HG03175 (cell line): ENCODE results near the gene POFUT1.
"Not testable (repeated sequence)": the region's sequence is repeated elsewhere in the genome, so short reads cannot be mapped to it uniquely, and the experiment has no call there.

Experiments
- ATAC-seq: cut with Tn5 transposase; IDR thresholded peaks from one replicate; pipeline ENCODE4 v1.9.1; 2021; ENCODE audit warnings: mild to moderate bottlenecking, moderate library complexity; ENCODE audit not compliant: unreplicated experiment

Gene POFUT1

DNA sequence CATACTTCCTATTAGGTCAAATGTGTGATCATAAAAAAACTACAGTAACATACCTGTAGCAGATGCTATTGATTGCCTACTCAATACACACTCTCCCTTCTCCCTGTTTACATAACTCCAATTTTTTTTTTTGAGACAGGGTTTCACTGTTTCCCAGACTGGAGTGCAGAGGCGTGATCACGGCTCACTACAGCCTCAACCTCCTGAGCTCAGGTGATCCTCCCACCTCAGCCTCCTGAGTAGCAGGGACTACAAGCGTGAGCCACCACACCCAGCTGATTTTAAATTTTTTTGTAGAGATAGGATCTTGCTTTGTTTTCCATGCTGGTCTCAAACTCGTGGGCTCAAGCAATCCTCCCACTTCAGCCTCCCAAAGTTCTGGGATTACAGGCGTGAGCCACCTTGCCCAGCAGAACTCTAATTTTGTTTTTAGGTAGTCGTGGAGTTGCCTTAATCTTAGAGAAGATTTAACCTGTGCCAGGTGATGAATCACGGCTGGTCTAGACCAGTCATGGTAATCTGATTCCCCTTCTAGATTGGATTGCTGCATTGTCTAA lies 55.8 kb downstream of the POFUT1 start:
- no peak for ATAC-seq

DNA sequence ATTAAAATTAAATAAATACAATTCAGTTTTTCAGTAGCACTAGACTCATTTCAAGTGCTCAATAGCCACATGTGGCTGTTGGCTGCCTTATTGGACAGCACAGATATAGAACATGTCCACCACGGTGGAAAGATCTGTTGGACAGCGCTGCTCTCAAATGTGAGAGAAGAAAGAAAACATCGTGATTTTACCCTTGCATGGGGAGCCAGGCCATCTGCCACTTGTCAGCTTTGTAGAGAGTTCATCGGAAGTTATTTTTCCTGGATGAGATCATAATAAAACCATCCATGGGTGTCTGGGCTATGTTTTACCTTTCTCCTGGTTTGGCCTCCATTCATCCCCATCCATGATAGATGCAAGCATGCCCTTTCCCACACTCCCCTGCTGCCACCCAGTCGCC lies 63.9 kb downstream of the POFUT1 start:
- no peak for ATAC-seq

DNA sequence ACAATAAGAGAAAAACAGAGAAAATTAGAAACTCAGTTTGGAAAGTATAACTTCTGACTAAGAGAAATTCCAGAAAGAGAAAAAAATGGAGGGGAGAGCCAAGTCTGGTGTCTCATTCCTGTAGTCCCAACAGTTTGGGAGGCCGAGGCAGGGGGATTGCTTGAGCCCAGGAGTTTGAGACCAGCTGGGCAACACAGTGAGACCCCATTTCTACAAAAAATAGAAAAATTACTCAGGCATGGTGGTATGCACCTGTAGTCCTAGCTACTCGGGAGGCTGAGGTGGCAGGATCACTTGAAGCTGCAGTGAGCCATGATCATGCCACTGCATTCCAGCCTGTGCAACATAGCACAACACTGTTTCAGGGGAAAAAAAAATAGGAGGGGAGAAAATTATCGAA lies 66.7 kb downstream of the POFUT1 start:
- no peak for ATAC-seq

DNA sequence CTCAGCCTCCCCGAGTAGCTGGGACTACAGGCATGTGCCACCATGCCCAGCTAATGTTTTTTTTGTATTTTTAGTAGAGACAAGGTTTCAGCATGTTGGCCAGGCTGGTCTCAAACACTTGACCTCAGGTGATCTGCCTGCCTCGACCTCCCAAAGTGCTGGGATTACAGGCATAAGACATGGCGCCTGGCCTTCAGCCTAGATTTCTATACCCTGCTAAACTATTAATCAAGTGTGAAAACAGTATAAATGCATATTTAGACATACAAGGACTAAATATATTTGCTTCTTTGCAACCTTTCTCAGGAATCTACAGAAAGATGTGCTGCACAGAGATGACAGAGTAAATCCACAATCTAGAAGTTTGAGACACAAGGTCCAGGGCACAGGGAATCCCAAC lies 67.5 kb downstream of the POFUT1 start:
- not testable (repeated sequence) for ATAC-seq

DNA sequence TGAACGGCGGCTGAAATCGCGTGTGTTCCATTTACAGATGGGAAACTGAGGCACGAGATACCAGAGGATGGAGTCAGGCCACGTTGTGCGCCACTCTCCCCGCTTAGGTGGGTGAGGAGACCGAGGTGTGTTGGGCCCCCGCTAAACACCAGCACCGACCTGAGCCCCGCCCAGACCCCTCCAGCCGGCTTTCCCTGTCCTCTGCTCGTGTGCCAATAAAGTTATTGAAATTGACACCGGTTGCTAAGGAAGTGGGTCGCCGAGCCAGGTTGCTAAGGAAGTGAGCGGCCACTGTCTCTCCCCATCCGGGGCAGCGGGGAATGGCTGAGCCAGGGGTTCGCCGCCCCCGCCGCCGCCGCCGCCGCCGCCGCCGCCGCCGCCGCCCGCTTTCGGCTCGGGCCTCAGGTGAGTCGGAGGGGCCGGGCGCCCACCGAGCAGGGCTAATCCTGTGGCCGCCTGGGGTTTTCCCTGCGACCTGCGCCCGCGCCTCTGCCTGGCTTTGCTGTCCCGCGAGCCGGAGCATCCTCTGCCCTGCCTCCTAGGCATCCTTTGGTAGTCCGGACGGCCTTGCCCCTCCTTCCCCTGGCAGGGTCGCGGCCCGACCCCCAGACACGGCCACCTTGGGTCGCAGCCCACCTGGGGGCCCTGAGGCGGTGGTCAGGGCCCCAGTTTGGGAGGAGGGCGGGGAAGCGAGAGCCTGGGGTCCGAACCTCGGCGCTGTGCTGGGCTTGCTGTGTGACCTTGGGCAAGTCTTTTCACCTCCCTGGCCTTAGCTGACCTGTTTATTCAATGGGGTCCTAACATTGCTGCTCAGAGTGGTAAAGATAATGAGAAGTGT lies 69.9 kb downstream of the POFUT1 start, which contains the start of gene KIF3B:
Gene KIF3B (plus strand): TSS at position 291 of the 838 bp plus-strand sequence. CDS start 32,127 bp downstream, outside the sequence.
- ATAC-seq: peak; percentile 67

DNA sequence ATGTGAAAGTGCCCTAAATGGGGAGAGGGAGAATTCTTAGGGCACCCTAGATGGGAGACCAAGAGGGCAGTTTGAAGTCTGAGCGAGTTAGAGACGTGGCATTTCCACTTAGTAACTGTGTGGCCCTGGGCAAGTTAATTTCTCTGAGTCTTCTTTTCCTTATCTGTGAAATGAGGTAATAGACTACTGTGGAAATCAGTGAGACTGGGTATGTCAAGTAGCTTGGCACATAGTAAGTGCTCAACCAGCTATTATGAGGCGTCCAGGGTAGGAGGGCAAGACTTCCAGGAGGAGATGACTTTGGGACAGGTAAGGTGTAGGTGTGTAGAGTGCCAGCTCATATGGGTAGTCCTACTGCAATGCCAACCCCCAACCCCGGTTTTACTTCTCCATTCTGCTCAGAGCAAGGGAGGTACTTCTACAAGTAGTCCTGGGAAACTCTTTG lies 70.5 kb downstream of the POFUT1 start:
- ATAC-seq: peak; percentile 79

DNA sequence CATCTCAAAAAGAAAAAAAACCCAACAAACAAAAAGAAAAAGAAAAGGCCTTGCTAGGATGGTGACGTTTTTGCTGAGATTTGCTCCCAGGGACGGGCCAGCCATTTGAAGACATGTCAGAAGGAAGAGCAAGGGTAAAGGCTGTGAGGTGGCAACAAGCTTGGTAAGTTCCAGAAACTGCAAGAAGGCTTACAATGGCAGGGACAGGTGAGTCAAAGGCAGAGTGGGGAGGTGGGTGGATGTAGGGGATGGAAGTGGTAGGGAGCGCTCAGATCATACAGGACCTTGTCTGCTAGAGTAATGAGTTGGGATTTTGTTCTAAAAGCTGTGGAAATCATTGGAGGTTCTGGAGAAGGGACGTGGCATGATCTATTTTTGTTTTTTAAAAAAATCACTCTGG lies 74.0 kb downstream of the POFUT1 start:
- ATAC-seq: no peak

DNA sequence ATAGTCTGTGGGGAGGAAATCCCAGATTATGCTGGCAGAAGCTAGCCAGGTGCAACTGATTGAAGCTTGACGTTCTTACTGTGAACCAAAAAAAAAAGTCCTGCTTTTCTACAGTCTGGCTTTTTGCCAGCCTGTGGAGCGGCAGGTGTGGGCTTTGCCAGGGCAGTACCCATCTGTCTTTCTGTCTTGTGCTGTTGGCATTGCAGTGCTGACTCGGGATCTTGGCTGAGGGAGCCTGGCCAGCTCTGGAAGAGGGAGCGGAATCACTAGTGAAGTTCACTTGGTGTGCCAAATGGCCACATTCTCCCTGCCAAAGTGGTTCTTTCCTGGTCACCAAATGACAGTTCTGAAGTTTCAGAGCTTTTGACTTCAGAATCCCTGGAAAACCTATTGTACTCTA lies 74.8 kb downstream of the POFUT1 start:
- no peak for ATAC-seq

DNA sequence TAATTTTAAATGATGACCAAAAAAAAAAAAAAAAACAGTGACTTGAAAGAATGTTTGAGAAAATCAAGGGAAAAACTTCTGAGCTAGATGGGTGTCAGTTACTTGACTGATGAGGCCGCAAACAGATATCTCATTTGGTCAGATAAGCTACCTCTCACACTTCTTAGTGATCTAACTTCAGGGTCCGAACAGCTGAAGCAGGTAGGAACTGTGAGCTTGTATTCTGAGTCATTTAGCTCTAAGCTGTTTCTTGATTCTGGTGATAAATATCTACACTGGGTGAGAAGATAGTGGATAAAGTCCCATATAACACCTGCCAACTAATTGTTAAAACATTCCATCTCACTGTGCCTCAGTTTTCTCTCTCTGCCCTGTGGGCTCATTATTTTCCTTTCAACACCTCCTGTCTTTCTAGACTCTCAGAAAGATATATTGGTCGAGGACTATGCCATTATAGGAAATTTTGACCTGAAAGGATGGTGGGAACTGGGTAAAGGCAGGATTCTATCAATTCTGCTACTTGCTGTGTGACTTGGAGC lies 77.5 kb downstream of the POFUT1 start:
- peak; percentile 43 for ATAC-seq

DNA sequence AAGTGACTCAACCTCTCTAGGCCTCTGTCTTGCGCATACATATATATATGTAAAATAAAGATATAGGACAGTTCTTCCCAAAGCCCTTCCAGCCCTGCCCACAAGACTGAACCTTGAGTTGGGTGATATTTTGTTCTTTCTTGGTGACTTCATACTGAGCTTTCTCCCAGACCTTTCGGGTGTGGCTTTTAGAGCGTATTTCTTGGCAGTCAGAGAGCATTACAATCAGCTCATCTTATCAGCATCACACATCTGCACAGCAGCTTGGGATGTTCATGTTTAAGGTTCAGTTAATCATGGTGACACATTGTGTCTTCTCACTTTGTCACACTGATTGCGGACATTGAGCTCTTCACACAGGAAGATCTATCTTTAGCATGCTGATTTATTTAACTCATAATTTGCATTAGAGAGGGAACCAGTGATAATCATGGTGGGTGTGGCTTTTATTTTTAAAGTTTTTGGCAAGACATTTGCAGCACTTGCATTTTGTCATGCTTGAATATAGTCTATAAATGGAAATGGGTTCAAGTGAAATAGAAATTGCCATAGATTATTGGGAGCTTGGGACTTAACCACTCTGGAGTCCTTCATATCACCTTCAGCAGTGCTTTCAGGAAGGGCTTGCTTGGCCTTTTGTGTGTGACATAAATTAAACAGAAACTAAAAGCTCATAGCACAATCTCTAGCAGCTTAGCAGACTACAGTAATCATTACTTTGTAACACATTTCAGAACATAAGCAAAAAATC lies 78.1 kb downstream of the POFUT1 start:
- peak; percentile 69 for ATAC-seq

DNA sequence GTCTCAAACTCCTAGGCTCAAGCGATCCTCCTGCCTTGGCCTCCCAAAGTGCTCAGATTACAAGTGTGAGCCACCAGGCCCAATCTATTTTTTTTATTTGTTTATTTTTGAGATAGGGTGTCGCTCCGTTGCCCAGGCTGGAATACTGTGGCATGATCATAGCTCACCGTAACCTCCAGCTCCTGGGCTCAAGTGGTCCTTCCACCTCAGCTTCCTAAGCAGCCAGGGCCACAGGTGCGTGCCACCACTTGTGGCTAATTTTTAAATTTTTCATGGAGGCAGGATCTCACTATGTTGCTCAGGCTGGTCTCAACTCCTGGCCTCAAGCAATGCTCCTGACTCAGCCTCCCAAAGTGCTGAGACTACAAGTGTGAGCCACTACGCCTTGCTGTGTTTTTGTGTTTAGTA lies 79.6 kb downstream of the POFUT1 start:
- no peak for ATAC-seq
